G401 (cell line): ENCODE measurements around the gene IGFBP4. TPM values are rescaled to one million over a fixed set of nuclear protein-coding genes. Genes with fewer than 3 reads are reported as not detected.
A peak's percentile ranks its signal among the peaks of the same experiment; 100 is the strongest.
"Not testable (repeated sequence)": the region's sequence is repeated elsewhere in the genome, so short reads cannot be mapped to it uniquely, and the experiment has no call there.

Experiments used
- DNase-seq: peaks from one replicate; pipeline ENCODE4 v3.0.0-alpha.2; 2015; ENCODE audit warnings: low spot score
- in situ Hi-C: cut with HindIII; loops from 2 replicates; pipeline ENCODE4 v1.10.0; 2016; ENCODE audit warnings: low sequenced_read_pairs, mixed read lengths
- total RNA-seq: library from RNA; depleted of rRNA; stranded (reverse); fragments of >200 nt; shearing (Covaris generic); gene quantifications from 2 replicates; pipeline ENCODE4 v1.2.3, GENCODE V29; 2014; rRNA removed

The IGFBP4 gene
- 44.6 and 46.2 TPM in 2 replicates for total RNA-seq

DNA sequence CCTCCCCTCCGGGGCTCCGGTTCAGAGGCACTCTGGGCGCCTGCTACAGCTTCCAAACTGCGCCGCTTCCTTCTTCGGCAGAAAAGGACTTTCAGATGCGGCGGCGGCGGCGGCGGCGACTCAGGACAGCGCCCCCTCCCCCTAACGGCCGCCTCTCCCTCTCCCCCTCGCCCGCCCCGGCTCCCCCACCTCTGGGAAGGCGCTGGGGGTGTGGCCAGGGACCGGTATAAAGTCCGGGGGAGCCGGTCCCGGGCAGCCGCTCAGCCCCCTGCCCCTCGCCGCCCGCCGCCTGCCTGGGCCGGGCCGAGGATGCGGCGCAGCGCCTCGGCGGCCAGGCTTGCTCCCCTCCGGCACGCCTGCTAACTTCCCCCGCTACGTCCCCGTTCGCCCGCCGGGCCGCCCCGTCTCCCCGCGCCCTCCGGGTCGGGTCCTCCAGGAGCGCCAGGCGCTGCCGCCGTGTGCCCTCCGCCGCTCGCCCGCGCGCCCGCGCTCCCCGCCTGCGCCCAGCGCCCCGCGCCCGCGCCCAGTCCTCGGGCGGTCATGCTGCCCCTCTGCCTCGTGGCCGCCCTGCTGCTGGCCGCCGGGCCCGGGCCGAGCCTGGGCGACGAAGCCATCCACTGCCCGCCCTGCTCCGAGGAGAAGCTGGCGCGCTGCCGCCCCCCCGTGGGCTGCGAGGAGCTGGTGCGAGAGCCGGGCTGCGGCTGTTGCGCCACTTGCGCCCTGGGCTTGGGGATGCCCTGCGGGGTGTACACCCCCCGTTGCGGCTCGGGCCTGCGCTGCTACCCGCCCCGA lies at the start of gene IGFBP4:
Gene IGFBP4, plus strand, starts transcription at position 255 of the 792 bp plus-strand sequence. Its CDS starts 286 bp downstream, at position 541.
- DNase-seq, result peak; percentile 66
- in situ Hi-C loops, result no loop called here

DNA sequence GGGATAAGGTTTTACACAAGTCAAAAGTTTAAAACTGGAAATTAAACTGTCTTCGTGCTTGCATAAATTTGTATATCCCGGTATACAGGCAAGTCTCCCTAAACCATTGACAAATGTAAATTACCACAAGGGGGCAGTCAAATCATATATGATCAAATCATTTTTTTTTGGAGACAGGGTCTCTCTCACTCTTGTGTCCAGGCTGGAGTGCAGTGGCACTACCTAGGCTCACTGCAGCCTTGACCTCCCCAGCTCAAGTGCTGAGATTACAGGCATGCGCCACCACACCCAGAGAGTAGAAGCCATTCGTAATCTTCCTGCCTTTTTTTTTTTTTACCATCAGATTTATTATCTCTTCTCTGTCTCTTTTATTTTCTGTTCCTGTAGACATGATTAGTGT lies 44.1 kb upstream of the IGFBP4 start:
- DNase-seq, result peak; percentile 73
- in situ Hi-C loops, result no loop called here

GRCh38 chr17:40402668-40403067 lies 40.6 kb upstream of the IGFBP4 start:
- no peak for DNase-seq
- in situ Hi-C loops, result no loop called here

DNA sequence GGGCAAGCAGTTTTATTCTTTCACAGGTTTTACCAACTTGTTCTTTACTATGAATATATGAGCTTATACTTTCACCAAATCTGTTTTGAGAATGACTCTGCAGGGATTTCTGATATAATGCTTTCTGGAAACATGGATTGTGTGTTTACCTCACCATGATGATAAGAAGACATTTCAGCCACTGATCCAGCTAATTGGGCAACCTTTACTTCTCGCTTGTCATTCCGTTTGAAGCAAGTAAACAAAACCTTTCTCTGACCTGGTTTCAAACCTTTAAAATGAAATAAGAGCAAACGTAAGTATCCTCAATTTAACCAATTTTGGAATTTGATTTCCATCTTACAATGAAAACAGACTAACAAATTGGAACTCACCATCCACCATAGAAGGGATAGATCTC lies 39.2 kb upstream of the IGFBP4 start:
- in situ Hi-C loops, result no loop called here
- DNase-seq, result no peak

- DNase-seq, result no peak
- in situ Hi-C loops, result no loop called here
Observed at GRCh38 chr17:40407460-40407859, 35.8 kb upstream of the IGFBP4 start.

- DNase-seq, in situ Hi-C loops: not testable (repeated sequence)
Observed at GRCh38 chr17:40409540-40409939, 33.7 kb upstream of the IGFBP4 start.

DNA sequence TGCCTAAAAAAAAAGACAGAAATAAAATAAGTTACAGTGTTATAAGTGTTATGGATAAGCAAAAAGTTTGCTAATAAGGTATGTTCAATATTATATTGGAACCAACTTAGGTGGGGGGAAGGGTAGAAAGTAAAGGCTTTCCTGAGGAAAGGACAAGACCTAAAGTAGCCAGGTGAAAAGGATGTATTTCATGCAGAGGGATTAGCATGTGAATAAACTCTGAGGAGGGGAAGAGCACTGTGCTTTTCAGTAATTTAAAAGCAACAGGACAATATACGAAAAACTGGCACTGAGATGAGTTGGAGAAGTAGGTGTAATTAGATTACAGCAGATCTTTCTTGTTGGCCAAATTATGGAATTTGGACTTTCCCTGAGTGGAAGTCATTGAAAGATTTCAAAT lies 33.2 kb upstream of the IGFBP4 start:
- in situ Hi-C loops, result no loop called here
- no peak for DNase-seq

DNA sequence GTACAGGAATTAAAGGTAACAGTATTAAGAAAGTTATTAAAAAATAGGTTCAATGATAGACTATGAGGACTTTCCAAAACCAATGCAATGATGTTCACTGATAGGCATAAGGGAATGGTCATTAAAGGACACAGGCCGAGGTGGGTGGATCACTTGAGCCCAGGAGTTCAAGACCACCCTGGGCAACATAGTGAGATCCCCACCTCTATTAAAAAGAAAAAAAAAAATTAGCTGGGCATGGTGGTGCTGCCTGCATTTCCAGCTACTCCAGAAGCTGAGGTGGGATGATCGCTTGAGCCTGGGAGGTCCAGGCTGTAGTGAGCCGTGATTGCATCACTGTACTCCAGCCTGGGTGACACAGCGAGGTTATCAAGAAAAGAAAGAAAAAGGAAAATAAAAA lies 31.4 kb upstream of the IGFBP4 start:
- in situ Hi-C loops, result no loop called here
- no peak for DNase-seq

- in situ Hi-C loops, result no loop called here
- DNase-seq, result no peak
Observed at GRCh38 chr17:40412880-40413279, 30.4 kb upstream of the IGFBP4 start.

GRCh38 chr17:40414312-40414711 lies 28.9 kb upstream of the IGFBP4 start:
- DNase-seq, in situ Hi-C loops: not testable (repeated sequence)

DNA sequence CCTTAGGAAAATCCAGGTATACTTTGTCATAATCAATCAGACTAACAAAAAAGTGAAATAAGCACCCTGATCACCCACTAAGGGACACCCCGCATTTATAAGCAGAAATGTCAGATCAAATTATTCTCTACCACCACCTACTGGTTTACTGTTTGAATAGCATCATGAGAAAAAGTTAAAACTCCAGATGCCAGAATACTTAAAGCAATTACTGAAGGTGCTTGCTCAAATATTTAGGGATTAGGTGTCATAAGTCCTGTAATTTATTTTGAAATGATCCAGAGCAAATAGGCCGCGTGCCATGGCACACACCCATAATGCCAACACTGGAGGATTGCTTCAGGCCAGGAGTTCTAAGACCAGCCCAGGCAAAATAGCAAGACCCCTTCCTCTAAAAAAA lies 27.9 kb upstream of the IGFBP4 start:
- DNase-seq, result peak; percentile 44
- in situ Hi-C loops, result no loop called here

- no peak for DNase-seq
- in situ Hi-C loops, result no loop called here
Observed at GRCh38 chr17:40416671-40417070, 26.6 kb upstream of the IGFBP4 start.

- DNase-seq, result peak; percentile 11
- in situ Hi-C loops, result no loop called here
Observed at GRCh38 chr17:40417258-40417608, 26.0 kb upstream of the IGFBP4 start.

GRCh38 chr17:40417609-40418427 lies 25.4 kb upstream of the IGFBP4 start, which contains the start of gene TOP2A:
TOP2A (minus strand) TSS chr17:40417896; CDS start chr17:40417791, 105 bp downstream.
- peak; percentile 100 for DNase-seq
- in situ Hi-C loops, result no loop called here

GRCh38 chr17:40418428-40418706 lies 24.9 kb upstream of the IGFBP4 start:
- in situ Hi-C loops, result no loop called here
- DNase-seq, result no peak

- DNase-seq, result no peak
- in situ Hi-C loops, result no loop called here
Observed at GRCh38 chr17:40419559-40420331, 23.5 kb upstream of the IGFBP4 start.

GRCh38 chr17:40422990-40423633 lies 20.1 kb upstream of the IGFBP4 start:
- in situ Hi-C loops, result no loop called here
- DNase-seq, result no peak

- in situ Hi-C loops, result no loop called here
- DNase-seq, result no peak
Observed at GRCh38 chr17:40425741-40426140, 17.5 kb upstream of the IGFBP4 start.

DNA sequence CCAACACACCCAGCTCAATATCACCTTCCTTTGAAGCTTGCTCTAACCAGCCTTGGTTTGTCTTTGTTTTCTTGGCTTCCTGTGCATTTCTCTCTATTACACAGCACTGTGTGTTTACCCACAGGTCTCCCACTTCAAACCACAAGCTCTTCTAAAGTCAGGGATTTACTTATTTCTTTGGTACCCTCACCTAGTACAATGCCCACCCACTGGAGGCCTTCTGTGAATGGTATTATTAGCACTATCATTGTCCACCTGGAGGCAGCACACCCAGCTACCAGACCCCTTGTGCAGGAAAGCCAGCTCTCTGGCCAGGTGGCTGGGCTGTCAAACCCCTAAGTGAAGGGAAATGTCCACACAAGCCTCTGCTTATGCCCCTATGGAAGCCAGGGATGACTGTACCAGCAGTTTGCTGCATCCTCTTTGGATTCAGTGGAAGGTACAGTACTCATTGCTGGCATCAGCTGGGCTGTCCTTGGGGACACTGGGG lies 16.2 kb upstream of the IGFBP4 start:
- DNase-seq, result no peak
- in situ Hi-C loops, result no loop called here
